ENCODE results near the gene SCN4A.

The SCN4A gene

GRCh38 chr17:63937319-63937718, 35.4 kb downstream of the SCN4A start:
- no CpG with 5 or more reads among the region's 6 CpGs for WGBS, 2 donors (ENCODE audit: extremely low coverage in 2 of 2, insufficient read length in 2 of 2, insufficient replicate concordance in 1 of 2)
- Histone ChIP-seq H3K36me3 (replicated peaks in 1 of 2; ENCODE audit: control insufficient read depth in 2 of 2, insufficient read depth in 2 of 2, low read length in 2 of 2) (peaks cover 0 to under 1% of the 10 kb centered on the region in 2 donors), H3K27ac (replicated peaks; ENCODE audit: low read length) (no peak overlapping the region), H3K23ac (ENCODE audit: low read depth, low read length, poor library complexity) (no peak overlapping the region), H2BK120ac (ENCODE audit: low read depth, low read length) (no peak overlapping the region), H3K9me3 (replicated peaks in 1 of 2; ENCODE audit: control insufficient read depth in 2 of 2, insufficient read depth in 1 of 2, low read depth in 1 of 2, low read length in 2 of 2) (no peaks in the 10 kb centered on the region), H3K14ac (ENCODE audit: low read length) (no peak overlapping the region), H3K4ac (ENCODE audit: low read length) (no peak overlapping the region), H3K4me2 (ENCODE audit: insufficient read depth, low read length, poor library complexity, severe bottlenecking) (no peak overlapping the region), H4K91ac (ENCODE audit: low read depth, low read length, poor library complexity) (no peak overlapping the region), H3K18ac (ENCODE audit: low read length) (no peak overlapping the region), H3K27me3 (ENCODE audit: control insufficient read depth in 3 of 3, insufficient read depth in 3 of 3, low read depth in 1 of 3, low read length in 3 of 3) (peaks cover 0 to 6% (median 0%) of the 10 kb centered on the region in 3 experiments), H3K4me1 (ENCODE audit: control insufficient read depth in 2 of 2, insufficient read depth in 1 of 2, low read depth in 1 of 2, low read length in 2 of 2) (peaks cover 0 to 7% of the 10 kb centered on the region in 2 donors), H2AK5ac (ENCODE audit: low read depth, low read length) (no peak overlapping the region), H2BK12ac (ENCODE audit: low read length) (no peak overlapping the region), H4K8ac (ENCODE audit: low read depth, low read length) (no peak overlapping the region), H2AFZ (ENCODE audit: low read length) (no peak overlapping the region), H2BK15ac (ENCODE audit: low read length) (no peak overlapping the region), H2BK5ac (ENCODE audit: low read length) (no peak overlapping the region), H3K79me1 (ENCODE audit: low read depth, low read length) (no peaks in the 10 kb centered on the region), H3K4me3 (ENCODE audit: low read length in 2 of 2) (no peak overlapping the region), H3K9ac (ENCODE audit: low read depth, low read length, poor library complexity) (no peak overlapping the region)
- DNase-seq (ENCODE audit: low spot score) = no peak

- Histone ChIP-seq H2BK15ac (ENCODE audit: low read length) (peak overlapping the region; percentile 47), H3K27ac (replicated peaks; ENCODE audit: low read length) (no peak overlapping the region), H2BK5ac (ENCODE audit: low read length) (no peak overlapping the region), H2AFZ (ENCODE audit: low read length) (no peak overlapping the region), H3K23ac (ENCODE audit: low read depth, low read length, poor library complexity) (no peak overlapping the region), H3K36me3 (replicated peaks in 1 of 2; ENCODE audit: control insufficient read depth in 2 of 2, insufficient read depth in 2 of 2, low read length in 2 of 2) (no peaks in the 10 kb centered on the region), H4K8ac (ENCODE audit: low read depth, low read length) (no peak overlapping the region), H2BK12ac (ENCODE audit: low read length) (no peak overlapping the region), H3K4me1 (ENCODE audit: control insufficient read depth in 2 of 2, insufficient read depth in 1 of 2, low read depth in 1 of 2, low read length in 2 of 2) (peaks cover 2 to 17% of the 10 kb centered on the region in 2 donors), H4K91ac (ENCODE audit: low read depth, low read length, poor library complexity) (no peak overlapping the region), H3K4me2 (ENCODE audit: insufficient read depth, low read length, poor library complexity, severe bottlenecking) (no peak overlapping the region), H2AK5ac (ENCODE audit: low read depth, low read length) (peak overlapping the region; percentile 87), H3K9ac (ENCODE audit: low read depth, low read length, poor library complexity) (no peak overlapping the region), H3K9me3 (replicated peaks in 1 of 2; ENCODE audit: control insufficient read depth in 2 of 2, insufficient read depth in 1 of 2, low read depth in 1 of 2, low read length in 2 of 2) (no peaks in the 10 kb centered on the region), H3K27me3 (ENCODE audit: control insufficient read depth in 3 of 3, insufficient read depth in 3 of 3, low read depth in 1 of 3, low read length in 3 of 3) (peaks cover 0 to 4% (median 0%) of the 10 kb centered on the region in 3 experiments), H3K14ac (ENCODE audit: low read length) (no peak overlapping the region), H3K4ac (ENCODE audit: low read length) (no peak overlapping the region), H3K79me1 (ENCODE audit: low read depth, low read length) (no peaks in the 10 kb centered on the region), H3K4me3 (ENCODE audit: low read length in 2 of 2) (no peak overlapping the region), H2BK120ac (ENCODE audit: low read depth, low read length) (no peak overlapping the region), H3K18ac (ENCODE audit: low read length) (peak overlapping the region; percentile 72)
- no CpG with 5 or more reads among the region's 21 CpGs for WGBS, 2 donors (ENCODE audit: extremely low coverage in 2 of 2, insufficient read length in 2 of 2, insufficient replicate concordance in 1 of 2)
- no peak for DNase-seq (ENCODE audit: low spot score)
Measured at GRCh38 chr17:63934183-63935112, 38.3 kb downstream of the SCN4A start.

GRCh38 chr17:63933598-63933997, 39.1 kb downstream of the SCN4A start:
- H2AK5ac ChIP-seq (ENCODE audit: low read depth, low read length) = no peak overlapping the region
- peaks cover 0 to 4% (median 0%) of the 10 kb centered on the region in 3 experiments for H3K27me3 ChIP-seq (ENCODE audit: control insufficient read depth in 3 of 3, insufficient read depth in 3 of 3, low read depth in 1 of 3, low read length in 3 of 3)
- no peak overlapping the region for H3K4me2 ChIP-seq (ENCODE audit: insufficient read depth, low read length, poor library complexity, severe bottlenecking)
- H3K9ac ChIP-seq (ENCODE audit: low read depth, low read length, poor library complexity) = no peak overlapping the region
- no peak overlapping the region for H2BK5ac ChIP-seq (ENCODE audit: low read length)
- no peak overlapping the region for H2AFZ ChIP-seq (ENCODE audit: low read length)
- H3K27ac ChIP-seq (replicated peaks; ENCODE audit: low read length) = no peak overlapping the region
- no peak overlapping the region for H4K8ac ChIP-seq (ENCODE audit: low read depth, low read length)
- no peak overlapping the region for H3K4ac ChIP-seq (ENCODE audit: low read length)
- WGBS, 2 donors (ENCODE audit: extremely low coverage in 2 of 2, insufficient read length in 2 of 2, insufficient replicate concordance in 1 of 2) = no CpG with 5 or more reads among the region's 8 CpGs
- H3K9me3 ChIP-seq (replicated peaks in 1 of 2; ENCODE audit: control insufficient read depth in 2 of 2, insufficient read depth in 1 of 2, low read depth in 1 of 2, low read length in 2 of 2) = no peaks in the 10 kb centered on the region
- no peak overlapping the region for H2BK120ac ChIP-seq (ENCODE audit: low read depth, low read length)
- no peak overlapping the region for H2BK12ac ChIP-seq (ENCODE audit: low read length)
- no peak overlapping the region for H2BK15ac ChIP-seq (ENCODE audit: low read length)
- H3K23ac ChIP-seq (ENCODE audit: low read depth, low read length, poor library complexity) = no peak overlapping the region
- no peak overlapping the region for H3K4me3 ChIP-seq (ENCODE audit: low read length in 2 of 2)
- peak overlapping the region; percentile 79 for H3K14ac ChIP-seq (ENCODE audit: low read length)
- H3K4me1 ChIP-seq (ENCODE audit: control insufficient read depth in 2 of 2, insufficient read depth in 1 of 2, low read depth in 1 of 2, low read length in 2 of 2) = peaks cover 2 to 16% of the 10 kb centered on the region in 2 donors
- H3K79me1 ChIP-seq (ENCODE audit: low read depth, low read length) = no peaks in the 10 kb centered on the region
- no peaks in the 10 kb centered on the region for H3K36me3 ChIP-seq (replicated peaks in 1 of 2; ENCODE audit: control insufficient read depth in 2 of 2, insufficient read depth in 2 of 2, low read length in 2 of 2)
- no peak overlapping the region for H3K18ac ChIP-seq (ENCODE audit: low read length)
- no peak for DNase-seq (ENCODE audit: low spot score)
- H4K91ac ChIP-seq (ENCODE audit: low read depth, low read length, poor library complexity) = no peak overlapping the region

GRCh38 chr17:63932721-63933120, 40.0 kb downstream of the SCN4A start:
- H2AK5ac ChIP-seq (ENCODE audit: low read depth, low read length) = no peak overlapping the region
- H3K23ac ChIP-seq (ENCODE audit: low read depth, low read length, poor library complexity) = no peak overlapping the region
- no peak overlapping the region for H3K27ac ChIP-seq (replicated peaks; ENCODE audit: low read length)
- H3K27me3 ChIP-seq (ENCODE audit: control insufficient read depth in 3 of 3, insufficient read depth in 3 of 3, low read depth in 1 of 3, low read length in 3 of 3) = peaks cover 0 to 6% (median 0%) of the 10 kb centered on the region in 3 experiments
- H4K8ac ChIP-seq (ENCODE audit: low read depth, low read length) = no peak overlapping the region
- no peak overlapping the region for H3K18ac ChIP-seq (ENCODE audit: low read length)
- H3K9me3 ChIP-seq (replicated peaks in 1 of 2; ENCODE audit: control insufficient read depth in 2 of 2, insufficient read depth in 1 of 2, low read depth in 1 of 2, low read length in 2 of 2) = no peaks in the 10 kb centered on the region
- H3K4me3 ChIP-seq (ENCODE audit: low read length in 2 of 2) = no peak overlapping the region
- H2BK12ac ChIP-seq (ENCODE audit: low read length) = no peak overlapping the region
- H4K91ac ChIP-seq (ENCODE audit: low read depth, low read length, poor library complexity) = no peak overlapping the region
- no CpG with 5 or more reads among the region's 4 CpGs for WGBS, 2 donors (ENCODE audit: extremely low coverage in 2 of 2, insufficient read length in 2 of 2, insufficient replicate concordance in 1 of 2)
- H3K4ac ChIP-seq (ENCODE audit: low read length) = no peak overlapping the region
- H3K4me1 ChIP-seq (ENCODE audit: control insufficient read depth in 2 of 2, insufficient read depth in 1 of 2, low read depth in 1 of 2, low read length in 2 of 2) = peaks cover 2 to 10% of the 10 kb centered on the region in 2 donors
- no peak overlapping the region for H2AFZ ChIP-seq (ENCODE audit: low read length)
- no peak overlapping the region for H2BK5ac ChIP-seq (ENCODE audit: low read length)
- no peaks in the 10 kb centered on the region for H3K79me1 ChIP-seq (ENCODE audit: low read depth, low read length)
- no peaks in the 10 kb centered on the region for H3K36me3 ChIP-seq (replicated peaks in 1 of 2; ENCODE audit: control insufficient read depth in 2 of 2, insufficient read depth in 2 of 2, low read length in 2 of 2)
- H2BK120ac ChIP-seq (ENCODE audit: low read depth, low read length) = no peak overlapping the region
- H3K4me2 ChIP-seq (ENCODE audit: insufficient read depth, low read length, poor library complexity, severe bottlenecking) = no peak overlapping the region
- DNase-seq (ENCODE audit: low spot score) = no peak
- H3K14ac ChIP-seq (ENCODE audit: low read length) = no peak overlapping the region
- H2BK15ac ChIP-seq (ENCODE audit: low read length) = peak overlapping the region; percentile 59
- no peak overlapping the region for H3K9ac ChIP-seq (ENCODE audit: low read depth, low read length, poor library complexity)
